Adrenal gland (tissue), 5 donors: ENCODE data around the gene CHRD.

Source experiments
- CTCF ChIP-seq, 6 experiments: fragments of 450-650 bp in 4 of 6; fragments of 200-600 bp in 2 of 6; sonication (generic) in 1 of 6; IDR thresholded peaks; 1 replicate in 5 of 6; 2 replicates in 1 of 6; pipeline versions ENCODE4 v1.5.1 to v1.8.0; 2016 to 2021; ENCODE audit warnings: antibody characterized with exemption in 6 of 6, mild to moderate bottlenecking in 2 of 6, moderate library complexity in 1 of 6
- POLR2A ChIP-seq, 2 donors: fragments of 450-650 bp; IDR thresholded peaks; one replicate each; pipeline ENCODE4 v1.6.1; 2017; ENCODE audit warnings: antibody characterized with exemption in 2 of 2, mild to moderate bottlenecking in 2 of 2, moderate library complexity in 1 of 2
- donor health status: DM: no; HTN: no; CAD: no.

DNA sequence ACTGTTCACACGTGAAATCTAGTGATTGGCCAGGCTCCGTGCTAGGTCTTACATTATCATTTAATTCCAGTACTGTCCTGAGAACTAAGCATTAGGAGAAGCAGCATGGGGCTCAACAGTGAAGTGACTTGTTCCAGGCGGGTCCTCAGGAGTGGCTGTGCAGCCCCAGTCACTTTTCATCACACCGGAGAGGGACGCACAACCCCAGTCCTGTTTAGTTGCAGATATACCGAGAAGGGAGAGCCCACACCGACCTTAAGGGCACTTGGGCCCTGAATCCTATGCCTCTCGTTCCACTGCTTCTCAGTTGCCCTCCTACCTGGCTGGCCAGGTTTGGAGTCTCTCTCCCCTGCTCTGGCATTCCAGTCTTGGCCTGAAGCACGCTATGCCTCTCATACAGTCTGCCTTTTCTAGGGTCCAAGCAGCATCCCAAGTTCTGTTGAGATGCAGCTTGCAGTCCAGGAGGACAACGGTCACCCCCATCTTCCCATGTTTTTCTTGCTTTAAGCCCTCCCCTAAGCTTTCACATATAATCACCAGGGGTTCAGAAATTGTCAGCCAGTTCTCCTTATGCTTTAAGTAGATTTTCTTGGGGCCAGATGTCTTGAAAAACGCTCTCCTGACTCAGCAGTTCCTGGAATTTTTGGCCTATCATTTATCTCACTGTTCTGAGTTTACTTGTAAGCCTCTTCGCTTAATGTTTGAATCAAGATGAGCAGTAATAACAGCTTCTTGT, 32.4 kb upstream of the CHRD start:
- no peak for TF ChIP-seq CTCF (IDR thresholded peaks at IDR 0.05)
- no peak for TF ChIP-seq POLR2A (IDR thresholded peaks at IDR 0.05)
